GM18519 (cell line): ENCODE measurements around the gene RALGAPA1.
"Not testable (repeated sequence)": the region's sequence is repeated elsewhere in the genome, so short reads cannot be mapped to it uniquely, and the experiment has no call there.

Experiments used
- ATAC-seq: cut with Tn5 transposase; IDR thresholded peaks from one replicate; pipeline ENCODE4 v1.9.1; 2021; ENCODE audit warnings: mild to moderate bottlenecking, moderate library complexity; ENCODE audit not compliant: unreplicated experiment, low FRiP score

Gene RALGAPA1

DNA sequence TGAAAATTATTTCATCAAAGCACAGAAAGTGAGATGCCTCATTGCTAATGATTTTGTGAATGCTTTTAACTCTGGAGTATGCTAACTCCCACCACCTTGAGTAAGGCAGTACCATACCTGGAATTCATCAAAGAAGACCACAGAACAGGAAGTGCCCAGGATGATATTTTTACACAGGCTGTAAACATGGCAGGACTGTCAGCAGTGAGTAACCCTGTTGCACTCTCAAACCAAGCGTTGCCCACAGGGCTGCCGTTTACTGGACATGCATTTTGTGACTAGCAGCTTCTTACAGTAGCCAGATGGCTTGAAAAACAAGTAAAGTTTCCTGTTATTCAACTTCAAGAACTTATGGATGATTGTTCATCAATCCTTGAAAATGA is 42.4 kb downstream of the RALGAPA1 start:
- ATAC-seq: no peak

DNA sequence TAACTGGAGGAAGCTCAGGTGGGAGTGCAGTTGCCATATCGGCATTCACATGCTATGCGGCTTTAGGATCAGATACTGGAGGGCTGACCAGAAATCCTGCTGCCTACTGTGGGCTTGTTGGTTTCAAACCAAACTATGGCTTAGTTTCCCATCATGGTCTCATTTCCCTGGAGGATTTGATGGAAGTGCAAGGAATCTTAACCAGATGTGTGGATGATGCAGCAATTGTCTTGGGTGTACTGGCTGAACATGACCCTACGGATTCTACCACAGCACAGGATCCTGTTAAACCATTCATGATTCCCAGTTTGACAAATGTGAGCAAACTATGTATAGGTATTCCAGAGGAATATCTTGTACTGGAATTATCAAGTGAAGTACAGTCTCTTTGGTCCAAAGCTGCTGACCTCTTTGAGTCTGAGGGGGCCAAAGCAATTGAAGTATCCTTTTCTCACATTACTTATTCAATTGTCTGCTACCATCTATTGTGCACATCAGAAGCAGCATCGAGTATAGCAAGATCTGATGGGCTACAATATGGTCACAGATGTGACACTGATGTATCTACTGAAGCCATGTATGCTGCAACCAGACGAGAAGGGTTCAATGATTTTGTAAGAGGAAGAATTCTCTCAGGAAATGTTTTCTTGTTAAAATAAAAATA is 42.9 kb downstream of the RALGAPA1 start:
- ATAC-seq: no peak

DNA sequence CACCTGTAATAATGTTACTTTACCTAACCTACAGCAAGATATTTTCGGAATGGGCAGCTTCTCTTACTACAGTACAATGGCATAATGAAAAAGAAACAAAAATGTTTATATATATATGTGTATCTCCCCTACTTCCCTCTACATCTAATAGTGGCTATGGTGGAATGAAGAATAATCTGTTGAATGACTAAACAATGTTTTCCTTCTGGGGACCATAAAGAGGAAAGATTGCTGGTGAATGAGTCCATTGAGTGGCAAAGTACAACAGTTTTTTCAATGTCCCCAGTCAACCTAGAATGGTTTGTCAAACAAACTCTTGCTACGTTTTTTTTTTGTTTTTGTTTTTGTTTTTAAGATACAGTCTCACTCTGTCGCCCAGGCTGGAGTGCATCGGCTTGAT is 47.2 kb downstream of the RALGAPA1 start:
- no peak for ATAC-seq

DNA sequence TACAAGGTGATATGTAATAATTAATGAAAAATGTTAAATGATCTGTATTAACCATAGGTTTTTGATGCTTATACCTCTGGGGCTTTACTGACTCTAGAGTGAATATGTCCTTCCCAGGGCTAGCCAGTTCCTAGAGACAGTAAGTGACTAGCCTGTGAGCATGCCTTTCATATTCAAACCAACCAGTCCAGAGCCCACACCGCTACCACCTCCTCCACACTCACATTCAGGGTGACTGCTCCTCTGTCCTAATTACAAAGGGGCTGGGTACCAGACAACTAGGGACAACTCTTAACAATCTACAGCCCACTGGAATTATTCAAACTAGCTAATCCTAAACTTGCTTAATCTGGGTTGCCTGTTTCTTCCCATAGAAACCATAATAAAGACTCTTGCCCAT is 49.0 kb downstream of the RALGAPA1 start:
- ATAC-seq: no peak

DNA sequence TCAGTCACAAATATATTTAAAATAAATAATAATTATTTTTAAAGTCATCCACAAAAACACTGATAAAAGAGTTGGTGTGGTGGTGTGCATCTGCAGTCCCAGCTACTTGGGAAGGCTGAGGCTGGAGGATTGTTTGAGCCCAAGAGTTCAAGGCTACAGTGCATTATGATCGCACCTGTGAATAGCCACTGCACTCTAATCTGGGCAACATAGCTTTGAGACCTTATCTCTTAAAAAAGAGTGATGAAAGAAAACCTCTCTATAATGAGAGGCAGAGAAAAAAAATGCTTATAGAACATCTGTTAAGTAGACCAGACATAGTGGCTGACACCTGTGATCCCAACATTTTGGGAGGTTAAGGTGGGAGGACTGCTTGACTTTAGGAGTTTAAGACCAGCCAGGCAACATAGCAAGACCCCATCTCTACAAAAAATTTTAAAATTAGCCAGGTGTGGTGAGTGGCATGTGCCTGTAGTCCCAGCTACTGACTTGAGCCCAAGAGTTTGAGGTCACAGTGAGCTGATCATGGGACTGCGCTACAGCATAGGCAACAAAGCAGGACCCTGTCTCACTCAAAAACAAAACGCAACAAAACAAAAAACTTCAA is 50.5 kb downstream of the RALGAPA1 start:
- no peak for ATAC-seq

DNA sequence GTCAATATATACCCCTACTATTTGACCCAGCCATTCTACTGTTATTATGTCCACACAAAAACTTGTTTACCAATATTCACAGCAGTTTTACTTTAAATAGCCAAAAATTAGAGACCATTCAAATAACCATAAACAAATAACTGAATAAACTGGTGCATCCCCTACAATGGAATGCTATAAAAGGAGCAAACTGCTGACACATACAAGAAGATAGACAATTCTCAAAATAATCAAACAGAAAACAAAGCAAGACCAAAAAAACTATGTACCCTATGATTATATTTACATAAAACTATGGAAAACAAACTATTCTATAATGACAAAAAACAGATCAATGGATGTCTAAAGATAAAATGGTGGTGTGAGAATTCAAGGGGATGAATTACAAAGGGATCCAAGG is 54.4 kb downstream of the RALGAPA1 start:
- no peak for ATAC-seq

DNA sequence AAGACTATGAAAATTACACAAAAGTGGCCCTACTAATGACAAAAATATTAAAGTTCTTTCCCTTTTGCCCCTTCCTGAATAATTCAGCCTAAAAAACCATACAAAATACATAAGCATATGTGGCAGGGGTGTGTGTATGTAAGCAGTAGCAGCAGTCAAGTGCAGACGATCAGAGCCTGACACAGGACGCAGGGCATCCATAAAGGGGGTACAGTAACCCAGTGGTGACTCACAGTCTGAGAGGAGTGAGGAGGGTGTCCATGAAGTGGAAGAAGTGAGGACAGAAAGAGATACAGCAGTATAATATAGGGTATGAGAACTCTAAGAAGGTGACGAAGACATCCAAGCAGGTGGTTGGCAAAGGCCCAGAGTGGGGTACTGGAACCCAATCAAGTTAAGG is 56.7 kb downstream of the RALGAPA1 start:
- no peak for ATAC-seq

DNA sequence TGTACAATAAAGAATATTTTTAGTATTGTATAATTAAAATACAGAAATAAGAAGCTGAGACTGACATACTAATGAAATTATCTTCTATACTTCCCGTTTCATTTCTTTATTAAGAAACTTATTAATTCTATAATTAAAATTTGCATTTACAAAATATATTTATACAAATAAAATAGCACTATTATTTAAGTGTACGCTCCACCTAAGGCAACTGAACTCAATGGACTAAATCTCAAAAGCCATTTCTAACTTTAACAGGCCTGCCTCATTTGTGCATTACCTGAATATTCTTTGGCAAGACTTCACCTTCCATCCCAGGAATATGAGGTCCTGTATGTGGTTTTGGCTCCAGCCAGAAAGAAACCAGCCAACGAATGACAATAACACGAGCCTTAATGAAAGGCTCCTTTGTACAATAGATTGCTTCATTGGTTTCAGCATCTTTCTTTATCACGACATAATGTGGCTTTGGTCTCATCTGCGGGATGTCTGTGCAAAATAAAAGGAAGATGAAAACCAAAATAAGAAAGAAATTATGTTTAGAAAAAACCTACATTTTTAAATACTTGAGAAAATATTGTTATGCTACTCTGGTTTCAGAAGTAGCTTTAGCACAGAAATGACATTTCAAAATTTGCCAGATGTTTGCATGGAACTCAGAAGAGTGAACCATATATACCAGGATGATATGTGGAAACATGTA is 58.7 kb downstream of the RALGAPA1 start:
- ATAC-seq: no peak

DNA sequence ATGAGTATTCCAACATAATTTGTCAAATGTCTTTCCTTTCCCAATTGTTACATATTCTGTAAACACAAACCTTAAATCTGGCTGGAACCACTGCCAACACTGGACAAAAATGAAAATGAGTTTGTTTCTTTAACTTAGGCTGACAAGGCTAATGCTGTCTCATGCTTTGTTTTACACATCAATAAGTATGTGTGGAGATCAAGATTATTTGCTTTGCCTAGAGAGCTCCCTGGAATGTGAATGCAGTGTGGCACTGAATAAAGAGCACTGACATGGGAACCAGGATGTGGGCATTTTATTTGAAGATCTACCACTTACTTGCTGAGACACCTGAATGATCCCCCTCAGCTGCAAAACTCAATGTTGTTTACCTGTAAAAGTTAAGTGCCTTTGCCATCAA is 61.7 kb downstream of the RALGAPA1 start:
- ATAC-seq: no peak

DNA sequence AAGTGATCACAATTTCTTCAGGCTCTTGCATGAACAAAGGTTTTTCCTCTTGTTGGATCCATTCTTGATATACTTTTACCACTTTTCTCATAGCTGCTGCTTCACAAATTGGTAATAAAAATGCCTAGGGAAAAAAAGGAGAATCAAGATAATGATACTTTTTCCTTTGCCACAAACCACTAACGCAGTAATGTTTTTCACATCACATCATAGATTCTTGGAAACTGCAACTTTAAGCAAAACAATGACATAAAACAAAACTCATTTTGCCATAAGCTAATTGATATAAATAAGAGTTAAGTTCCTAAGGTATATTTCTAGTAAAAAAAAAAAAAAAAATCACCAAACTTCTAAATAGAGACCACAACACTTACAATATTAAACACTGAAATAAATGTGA is 66.7 kb downstream of the RALGAPA1 start:
- no peak for ATAC-seq

DNA sequence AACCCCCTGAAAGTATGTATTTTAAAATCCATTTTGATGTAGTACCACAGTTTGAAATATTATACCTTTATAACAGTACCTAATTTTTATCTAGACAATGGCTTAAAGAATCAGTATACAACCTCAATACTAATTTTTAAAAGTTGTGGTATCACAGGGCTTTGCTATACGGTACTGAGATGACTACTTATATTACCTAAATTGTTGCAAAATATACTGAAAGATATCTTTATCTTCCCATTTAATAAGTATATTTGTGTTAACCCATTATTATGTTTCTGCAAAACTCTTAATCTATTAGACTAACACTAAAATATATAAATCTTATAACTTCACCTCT is 67.1 kb downstream of the RALGAPA1 start:
- no peak for ATAC-seq

DNA sequence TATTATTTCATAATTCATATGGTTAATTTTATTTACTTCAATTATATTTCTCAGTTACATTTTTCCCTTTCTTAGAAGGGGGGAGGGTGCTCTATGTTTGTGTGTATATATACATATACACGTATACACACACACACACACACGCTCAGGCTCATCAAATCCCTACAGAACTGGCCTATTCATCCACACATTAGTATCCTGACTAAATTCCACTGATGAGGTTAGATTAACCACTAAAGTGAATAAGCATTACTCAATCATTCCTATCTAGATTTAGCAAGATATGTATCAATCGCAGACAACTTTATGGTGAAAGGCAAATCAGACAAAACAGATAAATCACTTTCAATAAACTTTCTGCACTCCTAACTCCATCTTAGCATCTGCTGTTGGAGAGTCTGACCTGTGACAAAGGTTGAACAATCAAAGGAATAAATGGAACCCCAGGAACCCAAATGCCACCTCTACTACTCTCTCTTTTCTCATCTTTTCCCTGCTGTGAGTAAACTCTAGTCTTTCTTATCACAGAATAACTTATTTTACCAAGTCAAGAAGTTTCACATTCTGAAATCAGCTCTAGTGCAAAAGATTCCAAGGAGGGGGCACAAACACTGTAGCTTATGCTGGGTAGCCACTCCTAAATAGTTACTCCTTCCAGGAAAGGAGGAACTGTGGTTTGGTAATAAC is 67.6 kb downstream of the RALGAPA1 start:
- ATAC-seq: no peak

DNA sequence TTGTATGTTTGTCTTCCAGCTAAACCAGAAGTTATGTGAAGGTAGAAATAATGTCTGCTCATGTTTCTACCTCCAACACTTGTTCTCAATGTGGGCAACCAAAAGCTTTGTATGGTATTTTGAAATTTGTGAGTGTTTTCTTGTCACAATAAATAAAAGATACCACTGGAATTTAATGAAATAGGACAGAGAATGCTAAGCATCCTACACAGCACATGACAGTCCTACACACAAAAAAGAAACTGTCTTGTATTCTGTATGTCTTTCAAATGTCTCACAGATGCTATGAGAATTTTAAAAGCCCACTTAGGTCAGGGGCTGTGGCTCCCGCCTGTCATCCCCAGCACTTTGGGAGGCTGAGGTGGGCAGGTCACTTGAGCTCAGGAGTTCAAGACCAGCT is 68.9 kb downstream of the RALGAPA1 start:
- ATAC-seq: no peak

DNA sequence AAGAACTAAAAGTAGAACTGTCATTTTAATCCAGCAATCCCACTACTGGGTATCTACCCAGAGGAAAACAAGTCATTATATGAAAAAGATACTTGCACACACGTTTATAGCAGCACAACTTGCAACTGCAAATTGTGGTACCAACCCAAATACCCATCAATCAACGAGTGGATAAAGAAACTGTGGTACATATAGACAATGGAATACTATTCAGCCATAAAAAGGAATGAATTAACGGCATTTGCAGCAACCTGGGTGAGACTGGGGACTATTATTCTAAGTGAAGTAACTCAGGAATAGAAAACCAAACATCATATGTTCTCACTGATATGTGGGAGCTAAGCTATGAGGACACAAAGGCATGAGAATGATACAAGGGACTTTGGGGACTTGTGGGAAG is 73.9 kb downstream of the RALGAPA1 start:
- not testable (repeated sequence) for ATAC-seq

DNA sequence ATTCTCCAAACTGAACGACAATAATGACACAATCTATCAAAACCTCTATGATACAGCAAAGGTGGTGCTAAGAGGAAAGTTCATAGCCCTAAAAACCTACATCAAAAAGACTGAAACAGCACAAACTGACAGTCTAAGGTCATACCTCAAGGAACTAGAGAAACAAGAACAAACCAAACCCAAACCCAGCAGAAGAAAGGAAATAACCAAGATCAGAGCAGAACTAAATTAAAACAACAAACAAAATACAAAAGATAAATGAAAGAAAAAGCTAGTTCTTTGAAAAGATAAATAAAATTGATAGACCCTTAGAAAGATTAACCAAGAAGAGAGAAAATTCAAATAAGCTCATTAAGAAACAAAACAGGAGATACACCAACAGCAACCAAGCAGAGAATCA is 75.6 kb downstream of the RALGAPA1 start:
- ATAC-seq: not testable (repeated sequence)

DNA sequence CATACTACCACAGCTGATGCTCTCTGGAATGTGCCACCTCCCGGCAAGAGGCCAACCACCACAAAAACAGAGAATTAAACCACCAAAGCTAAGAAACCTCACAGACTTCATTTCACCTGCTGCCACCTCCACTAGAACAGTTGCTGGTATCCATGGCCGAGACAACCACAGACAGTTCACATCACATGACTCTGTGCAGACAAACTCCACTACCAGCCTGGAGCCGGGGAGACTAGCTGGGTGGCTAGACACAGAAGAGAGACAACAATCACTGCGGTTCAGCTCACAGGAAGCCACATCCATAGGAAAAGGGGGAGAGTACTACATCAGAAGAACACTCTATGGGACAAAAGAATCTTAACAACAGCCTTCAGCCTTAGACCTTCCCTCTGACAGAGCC is 78.2 kb downstream of the RALGAPA1 start:
- ATAC-seq: no peak

DNA sequence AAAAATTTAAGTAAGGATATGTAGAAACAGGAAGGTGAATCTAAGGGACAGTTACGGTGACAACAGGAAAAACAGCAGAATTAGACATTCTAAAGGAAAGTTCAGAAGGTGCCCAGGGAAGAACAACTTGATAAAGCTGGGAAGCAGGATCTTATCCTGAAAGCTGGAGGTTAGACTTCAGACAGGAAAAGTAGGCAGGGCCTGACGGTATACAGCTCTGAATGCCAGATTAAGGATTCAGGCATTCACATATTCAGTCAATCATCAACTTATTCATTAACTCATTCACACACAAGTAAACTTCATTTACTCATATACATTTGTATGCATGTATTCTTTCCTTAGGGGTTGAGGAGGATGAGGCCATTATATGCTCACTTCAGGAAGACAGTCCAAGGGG is 81.3 kb downstream of the RALGAPA1 start:
- ATAC-seq: no peak

DNA sequence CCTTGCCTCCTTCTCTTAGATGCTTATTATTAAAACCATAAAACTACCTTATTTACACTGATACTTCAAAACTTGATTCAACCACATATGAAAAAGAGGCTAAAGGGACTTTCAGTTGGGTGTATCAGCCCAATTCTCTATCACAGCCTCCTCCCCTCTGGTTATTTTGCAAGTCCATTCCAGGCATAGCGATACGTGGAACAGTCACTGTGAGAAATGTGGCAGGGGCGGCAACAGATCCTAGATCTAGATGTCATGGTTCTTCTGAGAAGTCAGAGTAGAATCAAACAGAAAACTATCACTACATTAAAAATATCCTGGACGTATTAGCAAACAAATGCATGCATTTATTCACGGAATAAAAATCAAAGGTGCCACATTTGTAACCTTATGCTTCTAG is 83.2 kb downstream of the RALGAPA1 start:
- no peak for ATAC-seq

DNA sequence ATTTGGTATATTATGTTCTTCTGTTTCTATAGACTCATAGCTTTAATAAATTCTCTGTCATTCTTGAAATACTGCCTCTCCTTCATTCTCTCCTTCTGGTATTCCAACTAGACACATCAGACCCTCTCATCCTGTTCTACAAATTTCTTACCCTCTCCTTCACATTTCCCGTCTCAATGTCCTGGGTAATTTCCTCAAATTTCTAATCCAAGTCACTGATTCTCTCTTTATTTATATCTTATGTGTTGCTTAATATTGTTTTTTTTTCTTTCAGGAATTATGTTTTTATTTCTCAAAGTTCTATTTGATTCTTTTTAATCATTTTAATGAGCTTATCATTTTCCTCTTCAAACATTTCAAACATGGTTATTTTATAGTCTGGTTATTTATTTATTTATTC is 94.0 kb downstream of the RALGAPA1 start:
- ATAC-seq: no peak

DNA sequence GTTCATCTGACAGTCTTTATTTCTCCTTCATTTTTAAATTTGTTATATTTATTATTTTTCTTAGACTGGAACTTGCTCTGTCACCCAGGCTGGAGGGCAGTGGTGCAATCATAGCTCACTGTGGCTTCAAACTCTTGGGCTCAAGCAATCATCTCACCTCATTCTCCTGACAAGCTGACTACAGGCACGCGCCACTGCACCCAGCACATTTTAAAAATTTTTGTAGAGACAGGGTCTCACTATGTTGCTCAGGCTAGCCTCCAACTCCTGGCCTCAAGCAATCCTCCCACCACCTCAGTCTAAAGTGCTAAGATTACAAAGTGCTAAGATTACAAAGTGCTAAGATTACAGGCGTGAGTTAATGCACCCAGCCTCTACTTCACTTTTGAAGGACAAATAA is 96.6 kb downstream of the RALGAPA1 start:
- ATAC-seq: no peak

DNA sequence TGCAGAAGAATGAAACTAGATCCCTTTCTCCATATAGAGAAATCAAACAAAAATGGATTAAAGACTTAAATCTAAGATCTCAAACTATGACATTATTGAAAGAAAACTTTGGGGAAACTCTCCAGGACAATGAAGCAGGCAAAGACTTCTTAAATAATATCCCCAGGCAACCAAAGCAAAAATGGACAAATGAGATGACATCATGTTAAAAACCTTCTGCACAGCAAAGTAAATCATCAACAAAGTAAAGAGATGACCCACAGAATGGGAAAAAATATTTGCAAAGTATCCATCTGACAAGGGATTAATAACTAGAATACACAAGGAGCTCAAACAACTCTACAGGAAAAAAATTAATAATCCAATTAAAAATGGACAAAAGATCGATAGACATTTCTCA is 101.0 kb downstream of the RALGAPA1 start:
- no peak for ATAC-seq

DNA sequence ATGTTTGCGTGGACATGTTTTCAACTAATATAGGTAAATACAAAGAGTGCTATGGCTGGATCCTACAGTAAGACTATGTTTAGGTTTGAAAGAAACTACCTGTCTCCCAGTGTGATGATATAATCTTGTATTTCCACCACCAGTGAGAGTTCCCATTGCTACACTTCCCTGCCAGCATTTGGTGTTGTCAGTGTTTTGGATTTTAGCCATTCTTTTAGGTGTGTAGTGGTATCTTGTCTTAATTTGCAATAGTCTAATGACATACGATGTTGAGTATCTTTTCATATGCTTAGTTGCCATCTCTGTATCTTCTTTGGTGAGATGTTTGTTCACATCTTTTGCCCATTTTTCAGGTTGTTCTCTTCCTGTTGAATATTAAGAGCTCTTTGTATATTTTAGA is 103.5 kb downstream of the RALGAPA1 start:
- ATAC-seq: no peak
